H1 (cell line): ENCODE measurements around the gene SLC30A3. TPM values are rescaled to one million over a fixed set of nuclear protein-coding genes. Genes with fewer than 3 reads are reported as not detected.

Experiments used
- CTCF ChIA-PET: fragments of 300-600 bp; sonication (Branson Sonifier 250); formaldehyde crosslinking; loops from one replicate; lab custom pipeline; 2021; ENCODE audit not compliant: partially characterized antibody; lab: Charles Lee
- POLR2A ChIA-PET: fragments of 300-600 bp; sonication (Branson Sonifier 250); formaldehyde crosslinking; loops from one replicate; lab custom pipeline; 2021; ENCODE audit warnings: inconsistent platforms; ENCODE audit not compliant: partially characterized antibody; lab: Charles Lee
- DNase-seq, 2 experiments: peaks; one replicate each; pipeline versions ENCODE4 v3.0.0 to v3.0.0-alpha.2; 2010 to 2022; ENCODE audit warnings: low spot score in 2 of 2, low read depth in 1 of 2, mixed read lengths in 1 of 2
- FAIRE-seq: peaks from 2 replicates; lab custom pipeline; 2011; peaks lifted over from hg19 to GRCh38; lab: Jason Lieb, UNC
- H2AFZ ChIP-seq: 2 replicates; pipeline ENCODE4 v1.8.1; 2012; ENCODE audit warnings: low read length, inconsistent platforms
- H2AK5ac ChIP-seq: 2 replicates; pipeline ENCODE4 v1.6.1; 2013; ENCODE audit warnings: low read depth, low read length
- H2BK120ac ChIP-seq: replicated peaks from 2 replicates; pipeline ENCODE3; 2013; ENCODE audit warnings: low read depth, low read length, inconsistent platforms
- H2BK12ac ChIP-seq: 2 replicates; pipeline ENCODE4 v1.6.1; 2013; ENCODE audit warnings: low read depth, low read length
- H2BK15ac ChIP-seq: 2 replicates; pipeline ENCODE4 v1.6.1; 2013; ENCODE audit warnings: low read length
- H2BK20ac ChIP-seq: 2 replicates; pipeline ENCODE4 v1.6.1; 2013; ENCODE audit warnings: low read length
- H2BK5ac ChIP-seq: 2 replicates; pipeline ENCODE4 v1.6.1; 2013; ENCODE audit warnings: low read depth, low read length
- H3K14ac ChIP-seq: 2 replicates; pipeline ENCODE4 v1.6.1; 2013; ENCODE audit warnings: inconsistent platforms; ENCODE audit not compliant: insufficient read length
- H3K18ac ChIP-seq: 2 replicates; pipeline ENCODE4 v1.6.1; 2013; ENCODE audit warnings: low read length; ENCODE audit errors: extremely low read depth
- H3K23ac ChIP-seq: 2 replicates; pipeline ENCODE4 v1.6.1; 2013; ENCODE audit warnings: inconsistent platforms; ENCODE audit not compliant: insufficient read length
- H3K23me2 ChIP-seq: 2 replicates; pipeline ENCODE4 v1.6.1; 2013; ENCODE audit warnings: low read depth, low read length
- H3K27ac ChIP-seq: 2 replicates; pipeline ENCODE4 v1.6.1; 2011; ENCODE audit warnings: low read depth, low read length, inconsistent platforms
- H3K27me3 ChIP-seq, 4 experiments: replicated peaks in 1 of 4; 1 replicate in 1 of 4; 2 replicates in 3 of 4; pipeline versions ENCODE4 v1.6.1 to v1.8.1; 2011 to 2013; ENCODE audit warnings: low read length in 3 of 4, mild to moderate bottlenecking in 3 of 4, inconsistent platforms in 2 of 4, mixed read lengths in 2 of 4, moderate library complexity in 1 of 4; ENCODE audit not compliant: control insufficient read depth in 3 of 4, insufficient read depth in 3 of 4; ENCODE audit errors: extremely low read depth in 1 of 4
- H3K36me3 ChIP-seq, 4 experiments: 2 replicates each; pipeline versions ENCODE4 v1.6.1 to v1.8.1; 2011 to 2013; ENCODE audit warnings: mild to moderate bottlenecking in 4 of 4, low read length in 3 of 4, moderate library complexity in 2 of 4, control low read depth in 1 of 4, inconsistent platforms in 1 of 4; ENCODE audit not compliant: insufficient read depth in 4 of 4, control insufficient read depth in 2 of 4
- H3K4ac ChIP-seq: replicated peaks from 2 replicates; pipeline ENCODE3; 2013; ENCODE audit warnings: low read length, low read depth, mixed read lengths, inconsistent platforms; ENCODE audit not compliant: insufficient read length
- H3K4me1 ChIP-seq, 4 experiments: replicated peaks in 1 of 4; 1 replicate in 1 of 4; 2 replicates in 3 of 4; pipeline versions ENCODE4 v1.6.1 to v1.8.1; 2011 to 2013; ENCODE audit warnings: low read length in 3 of 4, inconsistent platforms in 2 of 4, mixed read lengths in 1 of 4; ENCODE audit not compliant: insufficient read depth in 4 of 4, control insufficient read depth in 3 of 4
- H3K4me2 ChIP-seq, 2 experiments: 2 replicates each; pipeline versions ENCODE4 v1.6.1 to v1.8.1; 2011 to 2013; ENCODE audit warnings: low read depth in 2 of 2, low read length in 2 of 2, control low read depth in 1 of 2, inconsistent platforms in 1 of 2, mild to moderate bottlenecking in 1 of 2; ENCODE audit not compliant: insufficient read depth in 1 of 2
- H3K4me3 ChIP-seq, 4 experiments: fragments of 200-600, 300-600 bp in 1 of 4; sonication (generic), shearing (Covaris generic), sonication (Bioruptor Twin) in 1 of 4; 2 replicates each; pipeline versions ENCODE4 v1.5.1 to v1.8.1; 2011 to 2016; ENCODE audit warnings: low read length in 4 of 4, low read depth in 3 of 4, control low read depth in 2 of 4, inconsistent platforms in 2 of 4, mild to moderate bottlenecking in 2 of 4, mixed read lengths in 1 of 4, moderate library complexity in 1 of 4; ENCODE audit not compliant: insufficient read depth in 2 of 4; ENCODE audit errors: extremely low read depth in 1 of 4
- H3K56ac ChIP-seq: replicated peaks from 2 replicates; pipeline ENCODE3; 2013; ENCODE audit warnings: low read depth, mild to moderate bottlenecking, mixed read lengths, low read length, inconsistent platforms; ENCODE audit not compliant: insufficient read length
- H3K79me1 ChIP-seq: 2 replicates; pipeline ENCODE4 v1.6.1; 2013; ENCODE audit warnings: low read depth, low read length, control low read depth
- H3K79me2 ChIP-seq, 2 experiments: 2 replicates each; pipeline versions ENCODE4 v1.6.1 to v1.8.1; 2012 to 2013; ENCODE audit warnings: low read length in 2 of 2, mild to moderate bottlenecking in 2 of 2, inconsistent platforms in 1 of 2; ENCODE audit not compliant: insufficient read depth in 2 of 2, control insufficient read depth in 1 of 2
- H3K9ac ChIP-seq, 4 experiments: replicated peaks in 1 of 4; 1 replicate in 1 of 4; 2 replicates in 3 of 4; pipeline versions ENCODE4 v1.6.1 to v1.8.1; 2011 to 2013; ENCODE audit warnings: low read depth in 3 of 4, low read length in 3 of 4, control low read depth in 2 of 4, mild to moderate bottlenecking in 2 of 4, moderate library complexity in 2 of 4, inconsistent platforms in 1 of 4; ENCODE audit errors: extremely low read depth in 1 of 4
- H3K9me3 ChIP-seq, 2 experiments: 2 replicates each; pipeline versions ENCODE4 v1.6.1 to v1.8.1; 2012 to 2013; ENCODE audit warnings: mild to moderate bottlenecking in 2 of 2, moderate library complexity in 2 of 2, control low read depth in 1 of 2, inconsistent platforms in 1 of 2, low read depth in 1 of 2, low read length in 1 of 2, mixed read lengths in 1 of 2; ENCODE audit not compliant: insufficient read depth in 2 of 2
- H4K20me1 ChIP-seq, 2 experiments: replicated peaks in 1 of 2; 2 replicates each; pipeline versions ENCODE3 to v1.8.1; 2011 to 2013; ENCODE audit warnings: inconsistent platforms in 2 of 2, low read length in 2 of 2, mild to moderate bottlenecking in 1 of 2; ENCODE audit not compliant: insufficient read depth in 2 of 2, control insufficient read depth in 1 of 2
- H4K5ac ChIP-seq: 2 replicates; pipeline ENCODE4 v1.6.1; 2013; ENCODE audit warnings: low read length, low read depth, mixed read lengths, inconsistent platforms; ENCODE audit not compliant: insufficient read length
- H4K8ac ChIP-seq: 2 replicates; pipeline ENCODE4 v1.8.0; 2013; ENCODE audit warnings: mild to moderate bottlenecking, moderate library complexity, low read length, inconsistent platforms; ENCODE audit not compliant: insufficient read depth; ENCODE audit errors: extremely low read depth
- H4K91ac ChIP-seq: replicated peaks from 2 replicates; pipeline ENCODE3; 2013; ENCODE audit warnings: low read length, mixed read lengths, inconsistent platforms; ENCODE audit not compliant: insufficient read length
- ATF2 ChIP-seq: IDR thresholded peaks from 2 replicates; pipeline ENCODE4 v1.6.1; 2012; ENCODE audit warnings: low read length, inconsistent platforms
- CBX8 ChIP-seq: fragments of 300-800, 300-1000 bp; sonication (generic); IDR thresholded peaks from 2 replicates; pipeline ENCODE4 v1.7.1; 2016; ENCODE audit warnings: low read depth, low read length, borderline replicate concordance
- JUN ChIP-seq: IDR thresholded peaks from 2 replicates; pipeline ENCODE4 v1.6.1; 2011; ENCODE audit warnings: low read depth, mild to moderate bottlenecking, improper control_type of control experiment, low read length
- RBBP5 ChIP-seq: IDR thresholded peaks from 2 replicates; pipeline ENCODE4 v1.7.1; 2012; ENCODE audit warnings: low read depth, mild to moderate bottlenecking, inconsistent platforms, low read length, moderate library complexity, borderline replicate concordance
- RXRA ChIP-seq: IDR thresholded peaks from 2 replicates; pipeline ENCODE4 v1.6.1; 2011; ENCODE audit warnings: low read depth, mild to moderate bottlenecking, low read length, moderate library complexity; ENCODE audit not compliant: insufficient read depth
- SIN3A ChIP-seq, 2 experiments: IDR thresholded peaks in 1 of 2; conservative IDR thresholded peaks in 1 of 2; 2 replicates each; pipeline ENCODE4 v1.6.1; 2011 to 2012; ENCODE audit warnings: low read length in 2 of 2, improper control_type of control experiment in 1 of 2, low read depth in 1 of 2, mild to moderate bottlenecking in 1 of 2
- SIX5 ChIP-seq: IDR thresholded peaks from 2 replicates; pipeline ENCODE4 v1.6.1; 2011; ENCODE audit warnings: mild to moderate bottlenecking, low read depth, low read length
- SRF ChIP-seq: IDR thresholded peaks from 2 replicates; pipeline ENCODE4 v1.6.1; 2011; ENCODE audit warnings: mild to moderate bottlenecking, low read depth, low read length, moderate library complexity
- USF2 ChIP-seq: IDR thresholded peaks from 2 replicates; pipeline ENCODE4 v1.6.1; 2011; ENCODE audit warnings: low read length, improper control_type of control experiment
- whole genome bisulfite sequencing, 2 experiments: shearing (Covaris generic) in 1 of 2; methylation state at CpG; one replicate each; pipeline versions ENCODE4 v1.1.6 to v1.1.7; 2013 to 2015; ENCODE audit warnings: low lambda C conversion rate in 2 of 2, mixed read lengths in 2 of 2, inconsistent platforms in 1 of 2, low coverage in 1 of 2, missing lambda C conversion rate in 1 of 2; ENCODE audit not compliant: insufficient replicate concordance in 2 of 2, insufficient coverage in 1 of 2, insufficient read length in 1 of 2; ENCODE audit errors: extremely low coverage in 1 of 2, missing lambda C conversion rate in 1 of 2; 5-methylcytosine and 5-hydroxymethylcytosine counted together
- polyA plus RNA-seq, 7 experiments: library from polyadenylated mRNA; depleted of rRNA in 3 of 7; stranded (reverse) in 5 of 7; unstranded in 2 of 7; fragments of >200 nt in 5 of 7; fragments of 200-250 nt in 2 of 7; gene quantifications; 1 replicate in 5 of 7; 2 replicates in 1 of 7; 4 replicates in 1 of 7; pipeline versions ENCODE4 v1.2.1 to v1.2.3, GENCODE V29; 2011 to 2013; ENCODE audit warnings: missing spikeins in 2 of 7, mixed read lengths in 2 of 7
- total RNA-seq: library from RNA; stranded (reverse); fragmentation: NEBNext Ultra II Directional; extraction: Animal tissue kit (Norgen Biotek cat#: 25700); gene quantifications from 2 replicates; pipeline ENCODE4 v1.2.1, GENCODE V29; 2021

Gene SLC30A3
- total and polyA plus RNA-seq, 2 of the 8 experiments (the other 6 are each of a cell fraction or from before 2014, with no cell fraction given): 15.2 to 30.7 TPM

- Histone ChIP-seq H2BK120ac (no peak overlapping the region), H3K4me3 (no peak overlapping the region), H3K4ac (no peak overlapping the region), H4K20me1 (peaks cover 4 to 23% of the 10 kb centered on the region in 2 experiments), H4K91ac (no peak overlapping the region), H3K14ac (no peak overlapping the region), H3K79me2 (no peaks in the 10 kb centered on the region), H4K5ac (no peak overlapping the region), H2BK5ac (no peak overlapping the region), H2AK5ac (no peak overlapping the region), H3K79me1 (no peaks in the 10 kb centered on the region), H2BK20ac (no peak overlapping the region), H2BK12ac (no peak overlapping the region), H3K27ac (no peak overlapping the region), H4K8ac (no peak overlapping the region), H3K56ac (no peak overlapping the region), H2BK15ac (no peak overlapping the region), H3K9ac (no peak overlapping the region), H3K18ac (no peak overlapping the region), H3K4me1 (no peaks in the 10 kb centered on the region), H3K27me3 (no peaks in the 10 kb centered on the region), H3K23me2 (no peaks in the 10 kb centered on the region), H3K9me3 (no peaks in the 10 kb centered on the region), H3K4me2 (no peak overlapping the region), H3K36me3 (peaks cover 73 to 99% (median 96%) of the 10 kb centered on the region in 4 experiments), H2AFZ (no peak overlapping the region), H3K23ac (no peak overlapping the region)
- DNase-seq (no peak), FAIRE-seq (no peak)
- ChIA-PET POLR2A (interaction anchor here (1.0 to 32.6 kb wide), 6 partner anchors 5 to 78 kb away, joined by 3 to 835 read pairs (median 4); partner anchors contain the start of gene CAD), CTCF (interaction anchor here (1.0 to 3.2 kb wide), 4 partner anchors 9 to 52 kb away, joined by 4 to 13 read pairs (median 5); no protein-coding TSS in a partner anchor)
- 97% methylated on average over 8 of the region's 8 CpGs; no CpG with 5 or more reads in 1 of the 2 experiments for WGBS, 2 experiments
- TF ChIP-seq SRF: no peak
- no peak for TF ChIP-seq SIN3A (conservative IDR thresholded peaks at IDR 0.05 in 1 of 2, IDR thresholded peaks at IDR 0.05 in 1 of 2; ENCODE audit: low read depth in 1 of 2, low read length in 2 of 2)
- no peak for TF ChIP-seq RXRA
- TF ChIP-seq RBBP5: no peak
- TF ChIP-seq JUN: no peak
- no peak for TF ChIP-seq ATF2
- no peak for TF ChIP-seq USF2
- TF ChIP-seq CBX8: no peak
- TF ChIP-seq SIX5: no peak
Observed at GRCh38 chr2:27238976-27239375, 23.9 kb downstream of the SLC30A3 start.
